GM18526 (cell line): ENCODE measurements around the gene MAP3K8.
A peak's percentile ranks its signal among the peaks of the same experiment; 100 is the strongest.

Experiments
- POLR2A ChIP-seq: IDR thresholded peaks from 3 replicates; pipeline ENCODE4 v1.6.1; 2011; ENCODE audit not compliant: insufficient read length; ENCODE audit errors: extremely low read depth

The MAP3K8 gene

GRCh38 chr10:30433730-30434272 is at the start of gene MAP3K8:
Gene MAP3K8 (plus strand): TSS chr10:30434184. CDS start chr10:30438939, 4,755 bp downstream.
- TF ChIP-seq POLR2A: peak; percentile 83

DNA sequence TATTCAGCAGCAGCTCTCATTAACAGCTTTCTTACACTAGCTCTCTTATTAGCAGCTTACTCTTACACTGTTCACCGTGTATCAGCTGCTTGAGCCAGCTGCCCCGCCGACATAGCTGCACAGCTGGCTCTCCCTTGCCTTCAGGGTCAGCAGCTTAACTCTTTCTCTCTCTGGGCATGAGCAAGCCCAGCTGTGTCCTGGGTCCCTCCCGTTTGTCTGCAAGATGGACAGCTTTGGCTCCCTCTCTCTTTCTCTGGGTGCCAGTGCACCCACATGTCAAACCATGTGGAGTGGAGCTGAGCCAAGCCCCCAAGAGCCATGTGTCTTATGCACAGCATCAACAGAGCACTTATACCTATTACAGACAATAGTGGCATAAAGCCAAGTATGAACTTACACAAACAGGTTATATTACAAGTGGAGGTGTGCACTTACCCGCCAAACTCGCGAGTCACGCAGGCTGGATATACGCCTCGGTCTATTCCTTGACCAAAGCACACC is 49.2 kb upstream of the MAP3K8 start:
- no peak for TF ChIP-seq POLR2A

- no peak for TF ChIP-seq POLR2A
Observed at GRCh38 chr10:30386801-30387588, 47.0 kb upstream of the MAP3K8 start.

- TF ChIP-seq POLR2A: no peak
Observed at GRCh38 chr10:30387646-30388243, 46.2 kb upstream of the MAP3K8 start.

DNA sequence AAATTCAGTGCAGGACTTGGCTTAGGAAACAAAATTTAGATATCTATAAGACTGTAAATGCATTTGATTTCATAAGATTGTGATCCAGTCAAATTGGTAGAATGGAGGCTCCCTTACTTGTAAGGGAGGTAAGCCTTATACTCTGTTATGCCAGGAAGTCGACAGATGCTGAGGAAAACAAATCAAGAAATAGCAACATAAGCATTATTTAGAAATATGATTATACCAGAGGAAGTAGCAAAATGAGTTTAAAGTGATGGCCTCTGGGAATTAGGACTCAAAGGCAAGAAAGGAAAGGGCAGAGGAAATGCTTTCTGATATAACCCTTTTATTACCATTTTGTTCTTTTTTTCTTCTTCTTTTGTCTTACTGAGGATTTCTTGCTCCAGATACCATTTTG is 44.4 kb upstream of the MAP3K8 start:
- TF ChIP-seq POLR2A: no peak

DNA sequence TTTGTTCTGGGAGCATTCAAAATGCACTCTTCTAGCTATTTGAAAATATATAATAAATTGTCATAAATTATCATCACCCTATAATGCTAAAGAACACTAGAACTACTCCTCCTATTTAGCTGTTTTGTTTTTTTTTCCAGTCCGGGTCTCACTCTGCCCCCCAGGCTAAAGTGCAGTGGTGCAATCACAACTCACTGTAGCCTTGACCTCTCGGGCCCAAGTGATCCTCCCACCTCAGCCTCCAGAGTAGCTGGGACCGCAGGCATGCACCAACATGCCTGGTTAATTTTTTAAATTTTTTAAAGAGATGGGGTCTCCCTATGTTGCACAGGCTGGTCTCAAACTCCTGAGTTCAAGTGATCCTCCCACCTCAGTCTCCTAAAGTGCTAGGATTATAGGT is 43.8 kb upstream of the MAP3K8 start:
- TF ChIP-seq POLR2A: no peak

- TF ChIP-seq POLR2A: no peak
Observed at GRCh38 chr10:30391266-30391665, 42.7 kb upstream of the MAP3K8 start.

- TF ChIP-seq POLR2A: no peak
Observed at GRCh38 chr10:30392564-30392990, 41.4 kb upstream of the MAP3K8 start.

GRCh38 chr10:30396293-30396692 is 37.7 kb upstream of the MAP3K8 start:
- no peak for TF ChIP-seq POLR2A

GRCh38 chr10:30396698-30397097 is 37.3 kb upstream of the MAP3K8 start:
- no peak for TF ChIP-seq POLR2A

DNA sequence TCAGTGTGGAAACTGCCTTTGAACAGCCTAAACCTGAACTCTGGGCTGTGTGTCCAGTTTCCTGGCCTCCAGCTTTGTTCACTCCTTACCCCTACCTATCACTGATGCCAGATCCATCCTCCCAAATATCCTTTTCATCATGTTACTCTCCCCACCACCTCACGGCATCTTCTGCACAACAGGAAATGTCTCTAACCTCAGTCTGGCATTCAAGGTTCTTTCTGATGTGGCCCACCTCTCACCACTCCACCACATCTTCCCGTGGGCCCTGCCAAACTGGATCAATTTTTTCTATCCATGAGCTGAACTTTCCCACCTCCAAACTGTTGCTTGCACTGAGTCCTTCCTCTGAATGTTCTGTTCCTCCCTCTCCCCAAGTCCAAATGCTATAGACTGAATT is 35.8 kb upstream of the MAP3K8 start:
- no peak for TF ChIP-seq POLR2A

DNA sequence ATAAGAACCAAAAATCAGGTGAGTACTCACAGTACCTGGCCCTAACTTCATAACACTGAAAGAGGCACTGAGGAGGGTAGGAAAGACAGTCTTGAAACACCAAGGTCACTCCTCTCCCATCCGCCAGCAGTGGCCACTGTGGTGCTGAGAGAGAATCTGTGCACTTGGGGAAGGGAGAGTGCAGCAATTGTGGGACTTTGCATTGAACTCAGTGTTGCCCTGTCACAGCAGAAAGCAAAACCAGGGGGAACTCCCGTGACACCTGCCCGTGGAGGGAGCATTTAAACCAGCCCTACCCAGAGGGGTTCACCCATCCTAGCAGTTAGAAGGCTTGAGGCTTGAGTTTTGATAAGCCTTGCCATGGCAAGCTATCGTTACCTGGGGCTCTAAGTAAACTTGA is 35.2 kb upstream of the MAP3K8 start:
- no peak for TF ChIP-seq POLR2A

GRCh38 chr10:30403494-30403893 is 30.5 kb upstream of the MAP3K8 start:
- no peak for TF ChIP-seq POLR2A

DNA sequence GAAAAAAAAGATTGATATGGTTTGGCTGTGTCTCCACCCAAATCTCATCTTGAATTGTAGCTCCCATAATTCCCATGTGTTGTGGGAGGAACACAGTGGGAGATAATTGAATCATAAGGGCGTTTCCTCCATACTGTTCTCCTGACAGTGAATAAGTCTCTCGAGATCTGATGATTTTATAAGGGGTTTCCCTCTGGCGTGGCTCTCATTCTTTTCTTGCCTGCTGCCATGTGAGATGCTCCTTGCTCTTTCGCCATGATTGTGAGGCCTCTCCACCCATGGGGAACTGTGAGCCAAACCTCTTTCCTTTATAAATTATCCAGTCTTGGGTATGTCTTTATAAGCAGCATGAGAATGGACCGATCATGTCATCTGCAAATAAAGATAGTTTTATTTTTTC is 29.4 kb upstream of the MAP3K8 start:
- no peak for TF ChIP-seq POLR2A

GRCh38 chr10:30411263-30411662 is 22.7 kb upstream of the MAP3K8 start:
- TF ChIP-seq POLR2A: no peak

DNA sequence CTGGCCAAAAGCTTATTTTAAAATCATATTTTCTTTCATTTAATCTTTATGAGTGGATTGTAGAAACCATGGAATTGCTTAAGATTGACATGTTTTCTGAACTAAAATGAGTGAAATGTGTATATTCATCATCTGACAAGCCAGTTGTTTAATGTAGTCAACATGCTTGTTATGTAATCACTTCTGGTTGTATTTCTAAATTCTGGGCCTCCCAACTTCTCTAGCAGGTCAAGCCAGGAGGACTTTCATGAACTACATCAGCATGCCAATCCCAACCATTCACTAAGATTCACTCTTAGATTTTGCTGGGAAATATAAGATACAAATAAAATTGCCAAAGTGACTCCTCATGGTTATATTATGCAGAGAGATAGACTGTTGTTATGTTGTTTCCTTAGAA is 21.1 kb upstream of the MAP3K8 start:
- TF ChIP-seq POLR2A: no peak
